ENCODE results near the gene UCHL1.

- TF ChIP-seq YY1 (IDR thresholded peaks at IDR 0.05) = no peak
- TF ChIP-seq CTCF (IDR thresholded peaks at IDR 0.05; ENCODE audit: low read depth, low read length, missing input control) = no peak
- no peak for TF ChIP-seq RXRA (IDR thresholded peaks at IDR 0.05)
- no peak for TF ChIP-seq TAF1 (conservative IDR thresholded peaks at IDR 0.05)
- TF ChIP-seq RAD21 (IDR thresholded peaks at IDR 0.05) = no peak
- no peak for TF ChIP-seq REST (IDR thresholded peaks at IDR 0.05)
- no peak for TF ChIP-seq JUND (IDR thresholded peaks at IDR 0.05)
- TF ChIP-seq MAX (IDR thresholded peaks at IDR 0.05) = no peak
- no peak for TF ChIP-seq EGR1 (IDR thresholded peaks at IDR 0.05; ENCODE audit: low read depth in 2 of 2)
- no peak for TF ChIP-seq ZBTB33 (IDR thresholded peaks at IDR 0.05)
- no peak for TF ChIP-seq GABPA (IDR thresholded peaks at IDR 0.05 in 1 of 2, conservative IDR thresholded peaks at IDR 0.05 in 1 of 2)
- no peak for TF ChIP-seq HNF4A (conservative IDR thresholded peaks at IDR 0.05)
Observed at GRCh38 chr4:41304221-41304620, 47.5 kb downstream of the UCHL1 start.
